Right forelimb (tissue), 1 donor: ENCODE measurements around the gene LZTS2.
A peak's percentile ranks its signal among the peaks of the same experiment; 100 is the strongest.
"Not testable (repeated sequence)": the region's sequence is repeated elsewhere in the genome, so short reads cannot be mapped to it uniquely, and the experiment has no call there.

Source experiments
- DNase-seq: peaks from one replicate; pipeline ENCODE4 v3.0.0-alpha.2; 2018

Gene LZTS2

DNA sequence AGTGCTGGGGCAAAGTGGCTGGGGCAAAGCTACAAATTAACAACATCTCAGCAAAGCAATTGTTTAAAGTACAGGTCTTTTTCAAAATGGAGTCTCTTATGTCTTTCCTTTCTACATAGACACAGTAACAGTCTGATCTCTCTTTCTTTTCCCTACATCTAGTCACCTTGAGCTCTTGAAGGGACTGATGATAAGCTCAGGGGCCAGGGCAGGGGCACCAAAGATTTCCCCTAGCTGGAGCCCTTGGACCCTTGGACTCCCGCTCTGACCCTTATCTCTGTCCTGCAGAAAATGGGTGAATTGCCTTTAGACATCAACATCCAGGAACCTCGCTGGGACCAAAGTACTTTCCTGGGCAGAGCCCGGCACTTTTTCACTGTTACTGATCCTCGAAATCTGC lies 34.8 kb downstream of the LZTS2 start:
- not testable (repeated sequence) for DNase-seq

DNA sequence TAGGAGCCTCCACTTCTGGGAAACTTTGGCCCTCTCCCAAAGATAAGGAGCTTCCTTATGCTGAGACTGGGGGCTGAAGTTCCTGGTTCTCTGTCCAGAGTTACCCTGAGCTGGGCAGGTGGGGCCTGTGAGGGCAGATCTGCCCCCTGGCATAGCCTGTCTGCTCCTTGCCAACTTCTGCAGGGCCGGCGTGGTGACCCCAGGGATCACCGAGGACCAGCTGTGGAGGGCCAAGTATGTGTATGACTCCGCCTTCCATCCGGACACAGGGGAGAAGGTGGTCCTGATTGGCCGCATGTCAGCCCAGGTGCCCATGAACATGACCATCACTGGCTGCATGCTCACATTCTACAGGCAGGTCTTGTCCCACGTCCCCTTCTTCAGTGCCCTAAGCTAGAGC lies 35.7 kb downstream of the LZTS2 start:
- no peak for DNase-seq

DNA sequence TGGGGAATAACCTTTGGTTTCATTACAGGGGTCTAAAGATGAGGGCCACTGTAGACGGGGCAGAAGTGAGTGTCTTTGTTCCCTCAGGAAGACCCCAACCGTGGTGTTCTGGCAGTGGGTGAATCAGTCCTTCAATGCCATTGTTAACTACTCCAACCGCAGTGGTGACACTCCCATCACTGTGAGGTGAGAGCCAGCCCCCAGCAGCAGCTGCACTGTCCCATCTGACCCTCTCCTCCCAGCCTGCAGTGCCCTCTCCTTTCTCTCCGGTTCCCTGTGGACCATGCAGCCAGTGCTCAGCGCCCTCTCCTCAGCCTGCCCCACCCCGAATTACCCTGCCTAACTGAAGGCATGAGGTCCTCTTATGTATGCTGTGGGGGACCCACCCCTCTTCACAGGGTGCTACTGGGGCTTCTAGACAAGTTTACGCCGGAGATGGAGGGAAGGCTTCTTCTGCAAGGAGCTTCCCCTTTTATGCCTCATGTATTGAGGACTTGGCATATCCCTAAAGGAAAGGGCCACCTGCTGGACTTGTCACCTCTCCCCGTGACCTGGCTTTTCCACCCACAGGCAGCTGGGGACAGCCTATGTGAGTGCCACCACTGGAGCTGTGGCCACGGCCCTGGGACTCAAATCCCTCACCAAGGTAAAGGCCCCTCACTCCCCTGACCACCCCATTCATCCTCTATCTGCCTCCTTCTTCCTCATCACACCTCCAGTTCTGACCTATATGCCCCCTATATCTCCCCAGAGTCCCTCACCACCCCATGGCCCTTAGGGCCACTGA lies 36.5 kb downstream of the LZTS2 start:
- no peak for DNase-seq

DNA sequence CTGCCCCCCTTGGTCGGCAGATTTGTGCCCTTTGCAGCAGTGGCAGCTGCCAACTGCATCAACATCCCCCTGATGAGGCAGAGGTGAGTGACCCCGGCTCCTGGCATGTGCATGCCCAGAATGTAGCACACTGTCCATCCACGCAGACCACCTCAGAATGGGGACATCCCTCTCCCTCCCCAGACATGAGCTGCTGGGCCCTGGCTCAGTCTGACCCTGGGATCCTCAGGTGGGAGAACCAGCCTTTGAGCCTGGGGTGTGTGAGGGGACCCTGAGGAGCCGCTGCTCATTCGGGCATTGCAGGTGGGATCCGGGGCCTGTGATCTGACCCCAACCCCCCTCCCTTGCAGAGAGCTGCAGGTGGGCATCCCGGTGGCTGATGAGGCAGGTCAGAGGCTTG lies 37.1 kb downstream of the LZTS2 start:
- DNase-seq: no peak

DNA sequence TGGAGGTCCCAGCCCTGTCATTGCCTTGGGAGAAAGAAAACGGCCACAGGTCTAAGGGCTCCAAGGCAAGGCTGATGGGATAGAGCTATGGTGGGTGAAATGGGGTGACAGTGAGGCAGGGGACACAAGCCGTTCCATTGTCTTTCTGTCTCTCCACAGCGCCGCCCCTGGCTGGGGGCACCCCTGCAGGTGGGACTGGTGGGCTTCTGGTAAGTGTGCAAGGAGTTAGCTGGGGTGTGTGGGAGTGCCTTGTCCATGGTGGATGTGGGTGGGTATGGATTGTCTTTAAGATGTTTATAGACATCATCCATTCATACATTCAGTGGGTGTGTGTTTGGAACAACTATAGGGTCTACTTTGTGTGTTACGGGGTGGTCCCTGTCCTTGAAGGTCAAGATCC lies 38.9 kb downstream of the LZTS2 start:
- no peak for DNase-seq

DNA sequence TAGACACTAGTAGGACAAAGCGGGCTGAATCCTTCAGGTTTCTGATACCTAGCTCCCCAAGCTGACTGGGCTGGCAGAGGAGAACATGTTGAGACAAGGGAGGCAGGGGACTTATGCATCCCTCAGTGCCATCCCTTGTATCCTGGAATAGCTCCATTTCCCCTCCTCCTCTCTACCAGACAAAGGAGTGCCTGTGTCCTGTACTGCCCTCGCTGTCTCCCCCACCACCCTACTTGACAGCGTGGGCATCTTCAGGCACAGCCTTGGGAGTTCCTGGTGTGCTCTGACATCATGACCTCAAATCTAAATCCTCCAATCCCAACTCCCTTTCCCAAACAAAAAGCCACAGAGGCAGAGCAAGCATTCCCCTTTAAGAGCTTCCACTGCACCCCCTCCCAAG lies 40.5 kb downstream of the LZTS2 start:
- no peak for DNase-seq

DNA sequence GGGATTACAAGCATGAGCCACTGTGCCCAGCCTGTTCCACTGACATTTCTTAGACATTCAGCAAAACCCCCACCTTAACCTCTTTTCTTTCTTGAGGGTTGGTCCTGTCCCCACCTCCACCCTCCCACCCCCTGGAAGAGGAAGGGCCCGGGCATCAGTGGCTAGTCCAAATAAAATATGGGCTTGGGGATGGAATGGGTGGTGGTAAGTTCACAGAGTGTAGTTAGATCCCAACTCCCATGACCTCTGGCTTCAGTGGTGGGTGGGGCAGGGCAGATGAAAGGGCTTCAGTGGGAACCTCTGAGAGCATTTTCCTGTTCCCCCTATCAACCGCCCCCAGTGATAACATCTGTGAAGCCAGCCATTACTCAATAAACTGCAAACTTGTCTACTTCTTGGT lies 41.2 kb downstream of the LZTS2 start:
- DNase-seq: no peak

DNA sequence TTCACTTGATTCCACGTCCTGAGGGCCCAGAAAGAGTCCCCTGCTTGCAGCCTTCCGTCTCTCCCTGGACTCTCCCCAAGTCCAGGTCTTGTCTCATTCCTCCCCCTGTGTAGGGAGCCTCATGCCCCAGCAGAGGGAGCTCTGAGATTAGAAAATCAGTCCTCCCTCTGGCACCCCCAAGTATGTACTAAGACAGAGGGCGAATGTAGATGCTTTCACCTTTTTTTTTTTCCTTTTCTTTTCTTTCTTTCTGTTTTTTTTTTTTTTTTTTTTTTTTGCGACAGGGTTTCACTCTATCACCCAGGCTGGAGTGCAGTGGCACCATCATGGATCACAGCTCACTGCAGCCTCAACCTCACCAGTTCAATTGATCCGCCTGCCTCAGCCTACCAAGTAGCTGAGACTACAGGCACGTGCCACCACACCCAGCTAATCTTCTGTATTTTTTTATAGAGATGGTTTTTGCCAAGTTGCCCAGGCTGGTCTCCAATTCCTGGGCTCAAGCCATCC lies 41.7 kb downstream of the LZTS2 start:
- DNase-seq: peak; percentile 81

DNA sequence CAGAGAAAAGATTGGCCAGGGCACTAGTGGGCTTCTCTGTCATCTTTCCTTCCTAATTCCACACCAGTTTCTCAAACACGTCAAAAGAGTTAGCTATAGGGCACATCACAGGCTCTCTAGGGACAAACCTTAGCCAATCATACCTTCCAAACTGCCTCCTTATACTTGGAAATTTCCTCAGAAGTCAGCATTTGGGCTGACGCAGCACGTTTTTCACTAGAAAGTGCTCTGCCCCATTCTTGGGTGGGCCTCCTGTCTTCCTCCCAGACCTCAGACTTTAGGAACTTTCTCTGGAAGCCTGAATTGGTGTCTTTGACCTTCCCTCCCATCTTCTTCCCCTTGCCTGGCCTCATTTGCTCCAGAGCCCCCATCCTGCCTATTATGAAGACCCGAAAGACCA lies 42.5 kb downstream of the LZTS2 start:
- DNase-seq: no peak

DNA sequence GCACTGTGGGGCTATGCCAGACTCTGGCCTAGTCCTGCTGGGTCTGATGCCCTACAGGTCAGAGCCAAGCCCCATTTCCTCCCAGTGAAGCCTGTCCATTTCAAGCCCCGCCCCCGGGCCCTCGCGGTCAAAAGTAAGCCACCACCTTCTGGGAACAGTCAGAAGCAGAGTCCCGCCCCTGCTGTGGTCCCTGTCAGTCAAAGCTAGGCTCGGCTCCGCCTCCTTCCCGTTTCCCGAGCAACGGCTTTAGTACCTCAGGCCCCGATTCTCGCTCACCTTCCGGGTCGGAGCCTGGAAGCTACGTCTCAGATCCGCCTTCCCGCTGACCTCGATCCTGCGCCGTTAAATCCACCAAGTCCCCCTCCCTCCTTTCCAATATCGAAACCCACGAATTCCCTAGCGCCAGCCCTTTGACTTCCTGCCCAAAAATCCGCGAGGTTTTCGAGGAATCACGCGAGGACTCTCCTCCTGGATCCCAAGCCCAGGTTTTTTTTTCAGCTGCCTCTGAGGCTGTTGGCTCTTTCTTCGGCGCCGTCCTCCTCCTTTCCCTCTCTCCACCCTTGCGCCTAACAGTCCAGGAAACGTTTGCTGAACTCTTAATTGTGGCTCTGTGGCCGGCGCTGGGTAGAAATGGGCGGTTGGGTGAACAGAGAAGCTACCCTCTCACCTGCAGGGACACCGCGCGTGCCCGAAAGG lies 43.2 kb downstream of the LZTS2 start:
- peak; percentile 91 for DNase-seq

DNA sequence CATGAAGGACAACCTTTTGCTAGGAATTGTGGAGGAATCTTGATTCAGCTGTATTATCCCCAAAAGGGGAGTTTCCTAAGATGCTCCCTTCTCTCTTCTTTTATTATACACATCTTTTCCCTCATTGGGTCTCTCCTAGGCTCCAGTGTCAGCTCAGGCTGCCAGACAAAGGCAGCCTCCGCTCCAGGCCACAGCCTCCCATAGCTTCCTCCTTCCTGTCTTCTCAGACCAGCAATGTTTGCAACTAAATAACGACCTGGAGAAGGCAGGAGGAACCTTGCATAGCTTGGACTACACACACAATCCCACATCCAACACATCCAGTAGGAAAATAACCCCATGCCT lies 43.7 kb downstream of the LZTS2 start:
- no peak for DNase-seq

DNA sequence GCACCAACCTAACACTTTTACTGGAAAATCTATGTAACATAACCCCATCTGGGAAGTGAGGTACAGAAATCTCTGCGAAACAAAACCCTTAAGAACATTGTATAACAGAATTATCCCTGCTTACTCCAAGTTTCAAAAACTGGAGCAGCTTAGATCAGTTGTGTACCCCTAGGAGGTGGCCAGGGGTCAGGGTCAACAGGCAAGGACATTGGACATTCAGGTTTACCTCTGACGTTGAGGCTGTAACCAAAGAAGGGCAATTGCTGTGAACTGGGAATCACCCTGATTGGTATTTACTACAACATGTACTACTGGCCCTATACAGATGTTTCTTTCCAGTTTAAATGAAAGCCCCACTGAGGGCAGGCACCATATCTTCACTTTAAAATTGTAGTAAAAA lies 44.5 kb downstream of the LZTS2 start:
- DNase-seq: no peak

DNA sequence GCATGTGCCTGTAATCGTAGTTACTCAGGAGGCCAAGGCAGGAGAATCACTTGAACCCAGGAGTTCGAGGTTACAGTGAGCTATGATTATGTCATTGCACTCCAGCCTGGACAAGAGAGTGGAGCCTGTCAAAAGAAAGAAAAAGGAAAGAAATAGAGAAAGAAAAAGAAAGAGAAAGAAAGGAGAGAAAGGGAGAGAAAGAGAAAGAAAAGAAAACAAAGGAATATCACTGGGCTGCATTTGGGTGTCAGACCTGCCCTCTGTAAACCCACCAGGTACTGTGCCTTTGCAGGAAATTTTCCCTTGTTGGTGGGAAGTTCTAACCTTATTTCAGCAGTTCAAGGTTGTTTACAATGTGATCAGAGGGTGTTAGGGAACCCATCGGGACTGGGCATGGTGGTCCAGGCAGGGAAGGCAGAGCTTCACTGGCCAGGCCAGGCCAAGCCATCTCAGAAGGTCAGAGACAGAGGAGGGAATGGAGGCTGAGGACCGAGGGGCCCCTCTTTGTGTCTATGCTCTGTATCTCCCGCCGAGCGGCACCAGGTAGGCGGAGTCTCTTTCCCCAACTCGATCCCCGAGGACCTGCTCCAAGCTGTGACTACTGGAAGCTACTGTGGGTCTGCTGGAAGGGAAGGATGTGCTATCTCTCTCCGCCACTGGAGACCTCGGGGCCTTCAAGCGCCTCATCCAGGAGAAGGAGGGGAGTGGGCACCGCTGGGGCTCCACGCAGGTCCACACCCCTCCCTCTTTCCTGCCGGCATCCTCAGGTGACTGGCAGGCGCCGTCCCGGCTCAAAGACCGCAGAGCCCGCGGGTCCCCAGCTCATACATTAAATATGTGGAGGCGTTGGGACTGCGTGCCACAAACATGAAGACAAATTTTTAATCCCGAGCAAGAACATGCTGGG lies 47.0 kb downstream of the LZTS2 start:
- no peak for DNase-seq

DNA sequence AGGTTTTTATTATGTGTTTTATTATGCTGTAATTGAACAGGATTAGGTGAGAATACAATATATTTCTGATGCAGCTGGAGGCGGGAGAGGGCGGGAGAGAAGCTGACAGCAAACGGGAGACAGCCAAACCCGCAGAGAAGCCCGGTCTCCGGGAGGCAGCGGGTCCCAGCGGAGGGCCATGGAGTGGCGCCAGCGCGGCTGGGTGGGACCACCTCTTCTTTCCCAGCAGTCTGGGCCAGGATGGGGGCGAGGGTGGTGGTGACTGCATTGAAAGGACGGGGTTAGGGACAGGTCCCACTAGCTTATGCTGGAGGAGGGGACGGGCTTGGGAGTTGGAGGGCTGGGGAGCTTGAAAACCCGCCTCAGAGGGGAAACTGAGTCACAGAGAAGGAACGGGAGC lies 47.7 kb downstream of the LZTS2 start:
- no peak for DNase-seq

DNA sequence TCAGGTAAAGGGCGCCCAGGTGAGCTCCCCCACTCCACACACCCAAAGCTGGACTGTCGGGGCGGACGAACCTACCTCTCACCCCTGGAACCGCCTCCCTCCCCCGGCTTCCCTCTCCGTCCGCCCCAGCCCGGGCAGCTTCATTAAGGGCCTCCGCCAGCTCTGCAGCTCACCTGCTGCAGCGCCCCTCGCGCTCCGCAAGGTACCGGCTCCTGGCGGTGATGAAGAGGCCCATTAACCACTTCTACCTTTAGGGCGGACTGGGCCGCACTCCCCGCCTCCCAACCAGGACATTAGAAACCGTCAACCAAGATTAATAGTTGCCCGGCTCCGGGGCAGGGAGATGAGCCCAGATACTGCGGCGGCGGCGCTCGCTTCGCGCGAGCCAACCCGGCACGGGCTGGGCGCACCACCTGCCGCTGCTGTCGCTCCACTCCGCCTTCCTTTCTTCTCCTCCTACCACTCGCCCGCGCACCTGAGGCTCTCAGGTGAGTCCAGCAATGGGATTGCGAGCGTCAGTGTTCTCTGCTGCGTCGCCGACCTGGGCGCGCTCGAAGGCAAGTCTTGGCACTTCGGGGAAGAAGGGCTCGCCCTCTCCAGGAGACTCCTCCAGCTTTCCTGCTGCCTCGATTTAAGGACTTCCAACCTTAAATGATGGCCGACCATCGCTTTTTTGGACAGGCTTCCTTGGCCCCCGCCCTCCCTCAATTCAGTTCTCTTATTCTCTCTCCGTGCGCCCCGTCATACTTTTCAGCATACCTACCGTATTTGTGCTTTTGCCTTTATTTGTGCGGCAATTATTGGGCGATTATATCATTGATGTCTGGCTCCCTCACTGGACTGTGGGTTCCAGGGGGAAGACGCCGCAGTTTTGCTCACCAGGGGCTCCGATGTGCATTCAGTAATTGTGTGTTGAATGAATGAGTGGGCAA lies 48.6 kb downstream of the LZTS2 start:
- no peak for DNase-seq

DNA sequence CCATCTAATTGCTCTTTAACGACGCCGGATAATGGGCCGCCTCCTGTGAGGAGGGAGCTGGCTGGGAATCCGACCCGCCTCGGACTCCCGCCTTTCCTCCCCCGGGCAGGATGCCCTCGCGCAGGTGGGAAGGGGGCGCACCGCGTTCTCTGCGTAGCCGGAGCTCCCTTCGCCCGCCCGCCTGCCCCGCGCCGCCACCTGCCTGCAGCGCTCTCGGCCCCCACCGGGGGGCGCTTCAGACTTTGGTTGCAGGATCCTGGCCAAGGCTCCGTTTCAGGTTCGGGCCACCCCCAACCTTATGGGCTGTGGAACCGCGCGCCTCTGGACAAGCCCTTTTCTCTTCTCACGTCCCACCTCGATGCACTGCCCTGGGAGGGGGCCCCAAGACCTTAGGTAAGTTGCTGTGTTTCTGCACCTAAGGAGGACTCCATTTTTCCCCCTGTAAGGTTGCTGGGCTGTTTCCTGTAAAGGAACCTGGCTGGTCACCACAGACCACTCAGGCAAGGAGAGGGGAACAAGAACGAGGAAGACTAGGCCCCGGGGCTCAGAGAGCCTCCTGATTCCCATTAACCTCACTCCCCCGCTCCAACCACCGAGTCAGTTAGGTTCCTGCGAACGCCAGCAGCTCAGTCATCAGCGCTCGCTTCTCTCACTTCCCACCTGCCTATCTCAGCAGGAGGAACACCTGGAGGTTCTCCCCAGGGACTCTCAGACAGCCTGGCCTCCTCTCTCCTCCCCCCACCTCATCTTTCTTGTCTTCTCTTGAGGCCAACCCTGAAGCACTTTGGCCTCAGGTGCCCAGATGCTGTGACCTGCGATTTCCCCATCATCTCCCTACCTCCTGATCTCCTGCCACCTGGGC lies 50.8 kb downstream of the LZTS2 start:
- DNase-seq: peak; percentile 78

DNA sequence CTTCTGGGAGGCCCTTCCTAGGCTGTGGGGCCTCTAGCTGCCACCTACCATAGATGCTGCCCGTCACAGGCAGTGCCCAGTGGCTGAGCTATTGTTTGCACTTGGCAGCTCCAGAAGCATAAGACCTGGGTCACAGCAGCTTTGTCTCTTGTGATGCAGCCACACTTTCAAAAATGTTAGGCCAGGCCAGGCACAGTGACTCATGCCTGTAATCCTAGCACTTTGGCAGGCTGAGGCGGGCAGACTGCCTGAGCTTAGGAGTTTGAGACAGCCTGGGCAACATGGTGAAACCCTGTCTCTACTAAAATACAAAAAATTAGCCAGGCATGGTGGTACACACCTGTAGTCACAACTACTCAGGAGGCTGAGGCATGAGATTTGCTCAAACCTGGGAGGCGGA lies 52.7 kb downstream of the LZTS2 start:
- no peak for DNase-seq

DNA sequence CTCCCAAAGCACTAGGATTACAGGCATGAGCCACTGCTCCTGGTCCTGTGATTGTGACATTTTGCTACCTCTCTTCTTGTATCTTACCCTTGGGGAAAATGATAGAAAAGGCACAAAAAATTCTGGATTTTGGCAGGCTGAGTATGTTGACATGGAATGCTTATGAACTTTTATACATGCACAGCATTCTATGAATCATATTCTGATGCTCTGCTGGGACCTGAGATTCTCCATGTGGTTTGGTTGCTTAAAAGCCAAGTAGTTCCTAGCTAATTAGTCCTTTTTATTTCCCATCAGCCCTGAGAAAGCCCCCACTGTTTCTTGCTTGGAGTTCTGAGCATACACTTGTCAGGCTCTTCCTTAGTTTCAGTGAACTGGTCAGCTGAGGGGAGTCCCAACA lies 53.9 kb downstream of the LZTS2 start:
- no peak for DNase-seq

DNA sequence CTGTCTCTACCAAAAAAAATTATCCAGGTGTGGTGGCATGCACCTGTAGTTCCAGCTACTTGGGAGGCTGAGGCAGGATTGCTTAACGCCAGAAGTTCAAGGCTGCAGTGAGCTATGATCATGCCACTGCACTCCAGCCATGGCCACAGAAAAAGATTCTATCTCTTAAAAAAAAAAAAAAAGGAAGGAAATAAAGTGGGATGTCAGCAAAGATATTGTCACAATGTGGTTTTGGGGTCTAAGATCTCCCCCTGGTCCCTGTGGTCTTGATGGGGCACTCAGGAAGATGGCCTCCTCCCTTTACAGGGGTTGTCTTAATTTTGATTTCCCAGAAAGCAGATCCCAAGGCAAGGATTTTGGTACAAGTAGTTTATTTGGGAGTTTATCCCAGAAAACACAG lies 54.7 kb downstream of the LZTS2 start:
- DNase-seq: no peak

DNA sequence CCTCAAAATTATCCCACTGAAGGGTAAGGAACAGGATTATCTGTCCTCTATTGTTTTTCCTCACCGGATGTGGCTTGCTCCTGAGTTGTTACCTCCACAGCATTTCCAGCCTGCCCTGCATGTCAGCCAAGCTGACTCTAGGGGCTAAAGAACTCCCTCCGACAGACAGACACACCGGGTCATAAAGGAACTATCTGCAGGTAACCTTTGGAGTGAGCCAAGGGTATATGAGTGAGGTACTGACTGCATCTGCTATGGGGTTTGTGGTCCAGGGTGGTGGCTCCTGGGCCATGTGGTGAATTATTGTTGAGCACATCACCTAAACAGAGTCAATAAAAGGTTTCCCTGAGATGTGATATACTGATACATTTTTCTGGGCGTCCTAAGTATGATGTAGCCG lies 55.3 kb downstream of the LZTS2 start:
- DNase-seq: no peak

DNA sequence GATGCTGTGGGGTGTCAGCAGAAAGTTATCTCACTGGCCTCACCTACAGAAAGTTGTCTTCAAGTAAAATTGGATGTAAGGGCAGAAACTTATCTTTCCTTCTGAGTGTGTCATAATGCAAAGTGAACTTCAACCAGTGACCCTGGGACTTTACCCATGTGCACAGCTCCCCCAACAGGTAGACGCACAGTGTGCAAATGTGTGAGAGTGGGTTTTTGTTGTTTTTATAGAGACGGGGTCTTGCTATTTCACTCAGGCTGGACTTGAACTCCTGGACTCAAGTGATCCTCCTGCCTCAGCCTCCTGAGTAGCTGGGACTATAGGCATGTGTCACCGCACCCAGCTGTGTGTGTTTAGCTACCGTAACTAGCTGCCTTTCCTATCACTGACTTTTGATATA lies 55.8 kb downstream of the LZTS2 start:
- no peak for DNase-seq
